Measurements from ENCODE around the gene MVB12B.

- no peak for TF ChIP-seq RAD51 (IDR thresholded peaks at IDR 0.05; ENCODE audit: borderline replicate concordance)
- TF ChIP-seq ESRRA (CRISPR knock-in tag; IDR thresholded peaks at IDR 0.05; ENCODE audit: low read depth), result no peak
- TF ChIP-seq CTCF (CRISPR knock-in tag; IDR thresholded peaks at IDR 0.05), result no peak
- no peak for TF ChIP-seq ZNF180 (CRISPR knock-in tag; IDR thresholded peaks at IDR 0.05; ENCODE audit: borderline replicate concordance, low read depth)
- TF ChIP-seq ZNF383 (CRISPR knock-in tag; IDR thresholded peaks at IDR 0.05; ENCODE audit: borderline replicate concordance), result no peak
- TF ChIP-seq ZNF512B (CRISPR knock-in tag; IDR thresholded peaks at IDR 0.05; ENCODE audit: borderline replicate concordance), result no peak
Observed at GRCh38 chr9:126330536-126330935, 3.9 kb downstream of the MVB12B start.
